Measurements from ENCODE around the gene CCDC61.

DNA sequence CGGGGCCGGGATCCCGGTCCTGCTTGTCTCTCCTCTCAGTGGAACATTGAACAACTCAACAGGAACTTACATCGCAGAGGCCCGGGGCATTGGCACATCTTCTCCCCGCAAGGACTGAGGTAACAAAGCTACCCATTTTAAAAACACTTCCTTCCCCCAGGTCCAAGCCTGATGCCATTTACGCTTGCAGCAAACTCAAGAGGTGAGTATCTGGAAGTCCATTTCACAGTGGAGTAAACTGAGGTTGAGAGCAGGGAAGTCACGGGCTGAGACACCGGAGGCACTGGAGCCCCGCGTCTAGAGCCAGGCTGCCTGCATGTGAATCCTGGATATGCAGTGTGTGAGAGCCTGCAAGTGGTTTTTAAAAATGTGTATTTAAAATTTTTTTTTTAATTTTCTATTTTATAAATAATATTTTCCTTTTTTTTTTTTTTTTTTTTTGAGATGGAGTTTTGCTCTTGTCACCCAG is 28.1 kb downstream of the CCDC61 start:
- no peak for TF ChIP-seq ZNF274 (IDR thresholded peaks at IDR 0.05; ENCODE audit: low read depth, low read length)
- TF ChIP-seq SUZ12 (IDR thresholded peaks at IDR 0.05; ENCODE audit: extremely low read depth, insufficient read depth, insufficient read length): no peak
- no peak for TF ChIP-seq YY1 (IDR thresholded peaks at IDR 0.05; ENCODE audit: insufficient read depth, insufficient read length)
